ENCODE results near the gene PRRT1. TPM values are rescaled to one million over a fixed set of nuclear protein-coding genes. Genes with fewer than 3 reads are reported as not detected.

PRRT1 gene
- total RNA-seq, 1 experiment from 2014 or later, result 1.9 TPM

GRCh38 chr6:32139590-32139989, 12.1 kb downstream of the PRRT1 start:
- peak overlapping the region in 1 of 3 experiments; percentile 31; a peak in 2 of 7 replicates for H3K27ac Mint-ChIP-seq
- no peaks in the 10 kb centered on the region for H3K9me3 ChIP-seq (ENCODE audit: control insufficient read depth, low read depth, low read length)
- H2BK5ac ChIP-seq (ENCODE audit: insufficient read length, low read length), result no peak overlapping the region
- no peak overlapping the region for H3K18ac ChIP-seq (ENCODE audit: insufficient read length, low read depth, low read length)
- H4K20me1 ChIP-seq (ENCODE audit: control insufficient read depth, insufficient read depth, insufficient read length), result no peaks in the 10 kb centered on the region
- peak overlapping the region; percentile 45 for H2BK20ac ChIP-seq (ENCODE audit: low read depth, low read length, poor library complexity, severe bottlenecking)
- no peak overlapping the region for H3K23ac ChIP-seq (ENCODE audit: insufficient read length, low read depth, low read length)
- H2BK120ac ChIP-seq (ENCODE audit: low read depth, low read length, poor library complexity, severe bottlenecking), result no peak overlapping the region
- no peaks in the 10 kb centered on the region for H3K79me1 ChIP-seq (ENCODE audit: insufficient read depth, low read depth, low read length, poor library complexity, severe bottlenecking)
- WGBS (ENCODE audit: extremely low coverage, insufficient read length, low lambda C conversion rate), result no CpG with 5 or more reads among the region's 5 CpGs
- no peak for TF ChIP-seq CTCF (conservative IDR thresholded peaks at IDR 0.05)
- no peaks in the 10 kb centered on the region for H3K79me2 ChIP-seq (ENCODE audit: insufficient read depth, low read length)
- no peak overlapping the region for H3T11ph ChIP-seq (ENCODE audit: low read length)
- no peak overlapping the region for H2BK15ac ChIP-seq (ENCODE audit: low read depth, low read length)
- H3K27me3 ChIP-seq (ENCODE audit: insufficient read depth, low read length), result no peaks in the 10 kb centered on the region
- no peaks in the 10 kb centered on the region for H3K4me1 ChIP-seq (ENCODE audit: insufficient read depth, low read length)
- no peaks in the 10 kb centered on the region for H3K4me1 Mint-ChIP-seq
- no peak for DNase-seq
- no peak overlapping the region for H2AK5ac ChIP-seq (ENCODE audit: insufficient read length, low read length)
- H2AFZ ChIP-seq (ENCODE audit: low read length), result no peak overlapping the region
- no peak overlapping the region for H2BK12ac ChIP-seq (ENCODE audit: insufficient read length, low read depth, low read length)
- no peak overlapping the region for H4K5ac ChIP-seq (ENCODE audit: insufficient read length, low read depth, low read length)
- no peak overlapping the region for H3K4me3 Mint-ChIP-seq
- no peak overlapping the region for H3K56ac ChIP-seq (ENCODE audit: insufficient read length, low read depth, low read length)
- H3K27ac ChIP-seq (ENCODE audit: insufficient read length, low read depth, low read length), result no peak overlapping the region
- no peaks in the 10 kb centered on the region for H3K23me2 ChIP-seq (ENCODE audit: insufficient read length, low read depth, low read length, poor library complexity, severe bottlenecking)
- H3K27me3 Mint-ChIP-seq (ENCODE audit: low read depth), result peaks cover 5% of the 10 kb centered on the region
- H3K9ac ChIP-seq (ENCODE audit: extremely low read depth, insufficient read length, low read length), result no peak overlapping the region
- H3K4ac ChIP-seq (ENCODE audit: low read depth, low read length), result no peak overlapping the region
- no peak overlapping the region for H4K8ac ChIP-seq (replicated peaks; ENCODE audit: insufficient read length, low read depth, low read length)
- no peak overlapping the region for H3K14ac ChIP-seq (ENCODE audit: insufficient read depth, low read length)
- no peak overlapping the region for H4K91ac ChIP-seq (ENCODE audit: insufficient read length, low read depth, low read length)
- no peak overlapping the region for H3K4me2 ChIP-seq (ENCODE audit: insufficient read depth, insufficient read length, low read length)
- H3K9me3 Mint-ChIP-seq, result no peaks in the 10 kb centered on the region
- H3K36me3 Mint-ChIP-seq (ENCODE audit: insufficient read depth in 1 of 3, low read depth in 3 of 3), result no peaks in the 10 kb centered on the region

All from H9 (cell line).